HepG2 (cell line): ENCODE results near the gene RABGGTA. TPM values are rescaled to one million over a fixed set of nuclear protein-coding genes. Genes with fewer than 3 reads are reported as not detected.

ENCODE experiments used
- BCLAF1 ChIP-seq: fragments of 450-650 bp; IDR thresholded peaks from 2 replicates; pipeline ENCODE4 v1.6.1; 2017; ENCODE audit warnings: mild to moderate bottlenecking
- GLI4 ChIP-seq: sonication (generic); formaldehyde crosslinking; IDR thresholded peaks from 2 replicates; pipeline ENCODE4 v1.5.1; 2020; ENCODE audit warnings: missing genetic modification reagents, mild to moderate bottlenecking, moderate library complexity, borderline replicate concordance
- HES4 ChIP-seq: sonication (generic); formaldehyde crosslinking; IDR thresholded peaks from 2 replicates; pipeline ENCODE4 v1.9.0; 2021; ENCODE audit warnings: mild to moderate bottlenecking, missing genetic modification reagents, borderline replicate concordance
- HMGXB3 ChIP-seq: sonication (generic); formaldehyde crosslinking; IDR thresholded peaks from 2 replicates; pipeline ENCODE4 v1.4.0; 2020; ENCODE audit warnings: missing genetic modification reagents, borderline replicate concordance
- KLF11 ChIP-seq: IDR thresholded peaks from 2 replicates; pipeline ENCODE4 v1.6.1; 2016; ENCODE audit warnings: missing compliant biosample characterization
- XBP1 ChIP-seq: sonication (generic); formaldehyde crosslinking; IDR thresholded peaks from 2 replicates; pipeline ENCODE4 v1.5.0; 2020; ENCODE audit warnings: missing genetic modification reagents
- ZBTB37 ChIP-seq: sonication (generic); formaldehyde crosslinking; IDR thresholded peaks from 2 replicates; pipeline ENCODE4 v1.4.0; 2020; ENCODE audit warnings: mild to moderate bottlenecking, missing genetic modification reagents
- ZBTB40 ChIP-seq, 2 experiments: fragments of 450-650 bp in 1 of 2; sonication (generic) in 1 of 2; formaldehyde crosslinking in 1 of 2; IDR thresholded peaks; 2 replicates each; pipeline versions ENCODE4 v1.6.1 to v1.8.0; 2016 to 2022; ENCODE audit warnings: antibody characterized with exemption in 1 of 2, mild to moderate bottlenecking in 1 of 2, missing genetic modification reagents in 1 of 2
- ZNF75D ChIP-seq: sonication (generic); formaldehyde crosslinking; IDR thresholded peaks from 2 replicates; pipeline ENCODE4 v1.8.1; 2023; ENCODE audit warnings: missing genetic modification reagents, mild to moderate bottlenecking, borderline replicate concordance
- polyA plus RNA-seq, 8 experiments: library from polyadenylated mRNA; depleted of rRNA in 3 of 8; stranded (reverse) in 7 of 8; unstranded in 1 of 8; fragments of >200 nt; fragmentation: Illumina TruSeq in 4 of 8; extraction: Trizol in 4 of 8; gene quantifications; 2 replicates each; pipeline versions ENCODE4 v1.2.1 to v1.2.3, GENCODE V29; 2011 to 2016; ENCODE audit warnings: low read depth in 4 of 8, missing spikeins in 1 of 8, mixed read lengths in 1 of 8; ENCODE audit not compliant: insufficient read depth in 1 of 8
- total RNA-seq, 5 experiments: library from RNA; depleted of rRNA; stranded (reverse); fragments of >200 nt; fragmentation: Illumina TruSeq; extraction: Trizol; gene quantifications; 2 replicates each; pipeline ENCODE4 v1.2.3, GENCODE V29; 2016; ENCODE audit warnings: low read depth in 1 of 5

The RABGGTA gene
- total and polyA plus RNA-seq, 2 of the 13 experiments (the other 11 are each of a cell fraction or from before 2014, with no cell fraction given) = 57.9 to 90.8 TPM

GRCh38 chr14:24308342-24309124 lies 37.1 kb upstream of the RABGGTA start (continued):
- TF ChIP-seq HMGXB3 (CRISPR knock-in tag) = no peak
- no peak for TF ChIP-seq XBP1
- TF ChIP-seq HES4 (CRISPR knock-in tag) = no peak
- no peak for TF ChIP-seq ZBTB40 (IDR thresholded peaks at IDR 0.05)
- TF ChIP-seq ZBTB40 (CRISPR knock-in tag; IDR thresholded peaks at IDR 0.05) = no peak
- TF ChIP-seq ZNF75D (CRISPR knock-in tag) = no peak
- TF ChIP-seq BCLAF1 = no peak
- no peak for TF ChIP-seq ZBTB37 (CRISPR knock-in tag)
- TF ChIP-seq KLF11 (CRISPR knock-in tag) = 0 out of 2 replicates have a peak, but pooled peaks have one; percentile 7
- no peak for TF ChIP-seq GLI4
